ENCODE data around the gene ZNF143.
"Not testable (repeated sequence)": the region's sequence is repeated elsewhere in the genome, so short reads cannot be mapped to it uniquely, and the experiment has no call there.

ZNF143 gene

GRCh38 chr11:9535189-9535781 lies 74.5 kb downstream of the ZNF143 start:
- DNase-seq (ENCODE audit: low read depth in 4 of 4, low spot score in 1 of 4): peak; percentile 69 to 82 (median 80)

- DNase-seq (ENCODE audit: low read depth in 4 of 4, low spot score in 1 of 4): no peak
These were observed 77.7 kb downstream of the ZNF143 start for GRCh38 chr11:9538548-9538947.

- not testable (repeated sequence) for DNase-seq (ENCODE audit: low read depth in 4 of 4, low spot score in 1 of 4)
These were observed 88.4 kb downstream of the ZNF143 start for GRCh38 chr11:9549216-9549615.

- DNase-seq (ENCODE audit: low read depth in 4 of 4, low spot score in 1 of 4): no peak
These were observed 89.4 kb downstream of the ZNF143 start for GRCh38 chr11:9550191-9550628.

GRCh38 chr11:9561279-9561982 lies 100.6 kb downstream of the ZNF143 start:
- no peak for DNase-seq (ENCODE audit: low read depth in 4 of 4, low spot score in 1 of 4)

DNA sequence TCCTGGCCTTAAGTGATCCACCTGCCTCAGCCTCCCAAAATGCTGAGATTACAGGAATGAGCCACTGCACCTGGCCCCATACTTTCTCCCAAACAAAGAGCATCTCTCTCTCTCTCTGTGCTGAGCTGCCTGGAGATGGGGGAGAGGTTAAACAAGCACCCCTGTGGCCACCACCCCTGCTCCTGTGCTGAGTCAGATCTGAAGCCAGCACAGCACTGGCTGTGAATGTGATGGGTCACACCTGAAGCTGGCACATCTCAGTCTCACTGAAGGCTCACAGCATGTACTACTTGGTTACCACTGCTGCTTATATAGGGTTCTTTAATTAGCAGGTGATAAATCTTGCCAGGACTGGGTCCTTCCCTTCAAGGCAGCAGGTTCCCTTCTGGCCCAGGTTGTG lies 101.9 kb downstream of the ZNF143 start:
- no peak for DNase-seq (ENCODE audit: low read depth in 4 of 4, low spot score in 1 of 4)

DNA sequence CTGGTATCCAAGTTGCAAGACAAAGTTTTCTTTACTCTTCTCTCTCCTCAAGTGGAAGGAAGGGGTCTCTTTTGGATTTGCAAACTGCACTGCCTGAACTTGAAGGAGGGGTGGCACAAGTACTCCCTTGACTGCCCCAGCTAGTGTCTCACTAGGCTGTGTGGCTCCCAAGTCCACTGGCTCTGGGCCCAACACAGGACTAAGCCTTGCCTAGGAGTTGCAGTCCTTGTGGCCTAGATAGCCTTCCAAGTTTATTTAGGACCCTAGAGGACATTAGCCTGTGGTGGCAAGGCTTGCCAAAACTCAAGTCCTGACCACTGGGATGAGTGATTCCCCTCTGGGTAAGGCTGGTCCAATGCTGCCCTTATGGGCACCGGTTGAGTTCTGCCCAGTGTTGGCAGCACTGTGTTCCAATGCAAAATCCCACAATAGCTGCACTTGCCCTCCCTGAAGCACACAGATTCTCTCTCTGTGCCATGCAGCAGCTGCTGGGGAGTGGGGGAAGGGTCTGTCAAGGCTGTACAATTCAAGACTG lies 102.5 kb downstream of the ZNF143 start:
- no peak for DNase-seq (ENCODE audit: low read depth in 4 of 4, low spot score in 1 of 4)

DNA sequence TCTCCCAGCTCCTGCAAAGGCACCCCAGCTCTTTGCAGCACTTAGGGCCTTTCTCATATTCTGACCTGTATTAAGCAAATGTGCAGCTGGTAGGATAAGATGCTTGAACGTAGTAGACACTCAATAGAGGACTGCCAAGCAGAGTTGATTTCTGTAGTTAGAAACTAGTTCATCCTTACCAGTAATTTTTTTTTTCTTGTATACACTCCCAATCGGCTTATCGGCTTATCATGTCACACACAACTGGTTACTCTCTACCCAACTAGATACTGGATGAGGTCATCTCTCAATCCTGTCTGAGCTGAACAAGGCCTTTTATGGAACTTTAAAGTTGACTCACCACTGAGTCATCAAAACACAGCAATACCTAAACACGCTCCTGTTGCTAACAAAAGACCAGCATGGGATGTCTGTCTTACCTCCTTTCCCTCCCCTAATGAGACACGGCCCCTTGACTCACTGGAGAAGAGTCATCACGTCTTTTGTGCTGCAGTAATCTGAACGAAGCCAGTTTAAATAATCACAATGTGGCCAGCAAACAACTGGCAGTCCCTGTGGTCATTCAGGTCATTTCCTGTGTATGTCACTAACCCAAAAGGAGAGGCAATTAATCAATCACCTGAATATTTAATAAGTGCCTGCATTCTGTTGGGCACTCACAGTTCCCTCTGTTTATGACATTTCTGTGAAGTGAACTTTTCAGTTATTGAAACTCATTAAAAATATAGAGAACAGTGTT lies 105.2 kb downstream of the ZNF143 start:
- DNase-seq (ENCODE audit: low read depth in 4 of 4, low spot score in 1 of 4): peak; percentile 9 to 48 (median 28)

- DNase-seq (ENCODE audit: low read depth in 4 of 4, low spot score in 1 of 4): no peak
These were observed 105.8 kb downstream of the ZNF143 start for GRCh38 chr11:9566561-9567063.

- no peak for DNase-seq (ENCODE audit: low read depth in 4 of 4, low spot score in 1 of 4)
These were observed 106.6 kb downstream of the ZNF143 start for GRCh38 chr11:9567401-9567800.

- no peak for DNase-seq (ENCODE audit: low read depth in 4 of 4, low spot score in 1 of 4)
These were observed 107.5 kb downstream of the ZNF143 start for GRCh38 chr11:9568161-9568853.

DNA sequence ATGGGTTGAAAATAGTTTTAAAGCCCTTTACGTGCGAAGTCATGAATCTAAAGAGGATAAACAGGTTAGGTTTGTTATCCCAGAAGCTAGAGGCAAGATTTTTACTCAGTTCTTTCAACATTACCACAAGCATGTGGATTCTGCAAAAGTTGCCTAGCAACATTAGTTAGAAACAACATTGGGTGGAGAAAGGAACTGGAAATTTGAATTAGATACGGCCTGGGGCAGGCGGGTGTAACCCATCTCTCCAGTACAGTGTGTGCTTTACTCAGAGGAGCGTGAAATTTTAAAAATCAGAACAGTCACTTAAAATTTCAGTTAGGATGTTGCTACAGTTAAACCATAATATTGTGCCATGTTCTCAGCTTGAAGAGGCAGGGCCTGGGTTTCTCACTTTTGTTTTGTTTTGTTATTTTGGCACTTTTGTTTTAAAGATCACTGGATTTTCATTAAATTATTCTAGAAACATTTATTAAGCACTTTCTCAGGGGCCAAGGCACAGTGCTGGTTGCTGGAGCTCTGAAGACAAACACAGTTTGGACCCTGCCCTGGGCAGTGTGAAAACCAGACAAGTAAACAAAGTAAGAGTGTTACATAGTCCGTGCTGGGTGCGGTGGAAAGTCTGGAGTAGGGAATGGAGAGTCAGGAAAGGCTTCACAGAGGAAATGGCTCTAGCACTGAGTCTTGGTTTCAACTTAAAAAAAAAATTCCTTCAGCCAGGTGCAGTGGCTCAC lies 108.2 kb downstream of the ZNF143 start:
- DNase-seq (ENCODE audit: low read depth in 4 of 4, low spot score in 1 of 4): no peak

DNA sequence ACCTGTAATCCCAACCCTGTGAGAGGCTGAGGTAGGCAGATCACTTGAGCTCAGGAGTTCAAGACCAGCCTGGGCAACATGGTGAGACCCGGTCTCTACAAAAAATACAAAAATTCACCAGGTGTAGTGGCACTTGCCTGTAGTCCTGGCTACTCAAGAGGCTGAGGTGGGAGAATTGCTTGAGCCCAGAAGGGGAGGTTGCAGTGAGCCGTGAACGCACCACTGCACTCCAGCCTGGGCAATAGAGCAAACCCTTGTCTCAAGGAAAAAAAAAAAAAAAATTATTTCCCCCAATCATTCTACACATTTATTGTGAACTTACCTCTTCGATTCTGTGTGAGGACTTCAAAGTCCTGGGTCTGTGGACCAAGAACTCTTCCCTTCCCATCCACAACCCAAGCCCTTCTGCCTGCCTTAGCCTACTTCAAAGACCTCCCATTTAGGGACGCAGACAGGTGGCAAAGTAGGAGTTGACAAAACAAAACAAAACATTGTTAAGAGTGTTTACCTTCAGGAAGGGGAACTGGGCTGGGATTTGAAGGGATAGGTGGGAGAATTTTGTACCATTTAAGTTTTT lies 108.9 kb downstream of the ZNF143 start:
- DNase-seq (ENCODE audit: low read depth in 4 of 4, low spot score in 1 of 4): no peak

DNA sequence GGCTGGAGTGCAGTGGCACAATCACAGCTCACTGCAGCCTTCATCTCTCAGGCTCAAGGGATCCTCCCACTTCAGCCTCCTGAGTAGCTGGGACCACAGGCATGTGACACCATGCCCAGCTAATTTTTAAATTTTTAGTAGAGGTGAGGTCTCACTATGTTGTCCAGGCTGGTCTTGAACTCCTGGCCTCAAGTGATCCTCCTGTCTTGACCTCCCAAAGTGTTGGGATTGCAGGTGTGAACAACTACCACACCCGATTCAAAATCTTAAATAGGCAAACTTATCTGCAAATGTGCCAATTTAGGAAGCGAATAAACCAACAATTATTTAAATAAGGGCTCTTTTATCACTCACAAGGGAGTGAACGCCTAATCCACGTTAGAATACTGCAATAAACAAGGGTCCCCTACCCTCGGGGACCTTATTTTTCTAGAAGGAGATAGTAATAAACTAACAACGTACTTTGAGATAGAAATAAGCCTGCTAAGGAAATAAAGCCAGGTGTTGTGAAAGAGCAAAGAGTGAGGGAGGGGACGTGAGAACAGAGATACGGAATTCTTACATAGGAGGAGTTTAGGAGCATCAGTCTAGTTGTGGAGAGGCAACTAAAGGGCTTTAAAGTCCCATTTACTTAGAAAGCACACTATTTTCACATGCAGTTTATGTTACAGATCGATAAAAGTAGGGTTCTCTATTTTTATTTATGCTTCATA lies 109.7 kb downstream of the ZNF143 start:
- no peak for DNase-seq (ENCODE audit: low read depth in 4 of 4, low spot score in 1 of 4)

GRCh38 chr11:9571071-9571762 lies 110.4 kb downstream of the ZNF143 start:
- no peak for DNase-seq (ENCODE audit: low read depth in 4 of 4, low spot score in 1 of 4)

DNA sequence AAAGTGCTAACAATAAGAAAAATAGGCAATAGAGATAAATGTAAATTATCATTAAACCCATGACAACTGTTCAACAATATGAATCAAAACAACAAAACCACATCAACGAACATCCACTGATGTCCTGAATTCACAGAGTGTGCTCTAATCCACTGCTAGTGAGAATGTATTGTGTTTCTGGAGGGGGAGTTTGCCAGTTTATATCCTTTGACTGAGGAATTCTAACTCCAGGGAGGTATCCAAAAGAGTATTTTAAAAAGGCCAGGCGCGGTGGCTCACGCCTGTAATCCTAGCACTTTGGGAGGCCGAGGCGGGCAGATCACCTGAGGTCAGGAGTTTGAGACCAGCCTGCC lies 110.9 kb downstream of the ZNF143 start:
- DNase-seq (ENCODE audit: low read depth in 4 of 4, low spot score in 1 of 4): no peak

- DNase-seq (ENCODE audit: low read depth in 4 of 4, low spot score in 1 of 4): peak; percentile 86 to 98 (median 92)
These were observed 112.4 kb downstream of the ZNF143 start, which contains the start of gene WEE1 for GRCh38 chr11:9573052-9573774. TSS of gene WEE1 (plus strand) at chr11:9573670. CDS start at chr11:9573934, 264 bp downstream.
